NCI-H1048 (cell line): ENCODE data around the gene TARS2.

Source experiments
- DNase-seq: peaks from one replicate; lab custom pipeline; 2025; lab: John Stamatoyannopoulos, UW

TARS2 gene

GRCh38 chr1:150508982-150509381 is 21.8 kb downstream of the TARS2 start:
- no peak for DNase-seq

DNA sequence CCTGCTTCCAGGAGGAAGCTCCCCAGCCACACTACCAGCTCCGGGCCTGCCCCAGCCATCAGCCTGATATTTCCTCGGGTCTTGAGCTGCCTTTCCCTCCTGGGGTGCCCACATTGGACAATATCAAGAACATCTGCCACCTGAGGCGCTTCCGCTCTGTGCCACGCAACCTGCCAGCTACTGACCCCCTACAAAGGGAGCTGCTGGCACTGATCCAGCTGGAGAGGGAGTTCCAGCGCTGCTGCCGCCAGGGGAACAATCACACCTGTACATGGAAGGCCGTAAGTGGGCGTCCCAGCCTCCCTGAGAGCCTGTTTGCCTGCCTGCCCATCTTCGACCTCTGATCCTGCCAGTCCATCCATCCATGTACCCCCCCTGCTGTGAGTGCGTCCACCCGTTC is 24.3 kb downstream of the TARS2 start:
- DNase-seq = no peak

DNA sequence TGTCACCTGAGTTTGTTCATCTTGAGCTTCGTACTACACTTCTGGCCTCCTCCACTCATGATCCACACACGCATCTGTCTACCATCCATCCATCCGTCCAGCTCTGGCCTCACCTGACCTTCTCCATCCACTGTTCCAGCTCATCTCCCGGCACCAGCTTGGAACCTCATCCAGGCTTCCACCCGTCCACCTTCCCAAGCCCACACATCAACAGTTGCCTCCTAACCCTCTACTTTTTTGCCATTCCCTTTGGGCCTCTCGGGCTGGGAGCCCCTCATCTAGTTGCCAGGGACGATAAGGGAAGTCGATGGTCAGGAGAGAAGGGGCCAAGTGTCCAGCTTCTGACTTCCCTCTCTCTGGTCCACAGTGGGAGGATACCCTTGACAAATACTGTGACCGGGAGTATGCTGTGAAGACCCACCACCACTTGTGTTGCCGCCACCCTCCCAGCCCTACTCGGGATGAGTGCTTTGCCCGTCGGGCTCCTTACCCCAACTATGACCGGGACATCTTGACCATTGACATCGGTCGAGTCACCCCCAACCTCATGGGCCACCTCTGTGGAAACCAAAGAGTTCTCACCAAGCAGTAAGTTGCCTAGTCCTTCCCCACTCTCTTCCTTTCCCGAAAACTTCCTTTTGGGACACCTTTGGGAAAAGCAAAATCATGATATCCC is 24.9 kb downstream of the TARS2 start:
- DNase-seq = no peak

DNA sequence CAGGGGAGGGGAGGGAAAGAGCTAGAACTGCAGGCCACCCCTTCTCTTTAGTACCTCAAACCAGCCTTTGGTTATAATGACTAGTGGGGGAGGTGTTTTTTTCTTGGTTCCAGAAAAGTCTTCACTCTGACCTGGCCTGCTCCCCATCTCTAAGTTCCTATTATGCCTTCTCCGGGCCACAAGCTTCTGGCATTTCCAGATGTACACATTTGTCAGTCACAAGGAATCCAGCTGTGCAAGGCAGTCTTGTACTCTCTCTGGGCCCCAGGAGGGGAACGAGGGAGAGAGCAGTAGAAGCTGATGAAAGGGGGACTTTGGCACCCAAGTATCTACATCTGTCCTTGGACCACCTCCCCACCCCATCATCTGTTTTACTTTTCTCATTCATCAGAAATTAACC is 25.6 kb downstream of the TARS2 start:
- DNase-seq = no peak

DNA sequence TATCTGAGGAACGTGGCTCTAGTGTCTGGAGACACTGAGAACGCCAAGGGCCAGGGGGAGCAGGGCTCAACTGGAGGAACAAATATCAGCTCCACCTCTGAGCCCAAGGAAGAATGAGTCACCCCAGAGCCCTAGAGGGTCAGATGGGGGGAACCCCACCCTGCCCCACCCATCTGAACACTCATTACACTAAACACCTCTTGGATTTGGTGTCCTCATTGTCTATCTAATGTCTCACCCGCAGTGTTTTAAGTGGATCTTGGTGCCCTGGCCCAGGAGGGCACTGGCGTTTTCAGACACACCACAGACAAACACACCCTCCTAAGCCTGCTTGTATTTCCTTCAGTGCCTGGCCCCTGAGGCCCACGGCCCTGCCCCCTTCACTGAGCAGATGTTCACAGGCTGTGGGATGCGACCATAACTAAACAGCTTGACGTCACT is 26.2 kb downstream of the TARS2 start:
- DNase-seq = no peak

DNA sequence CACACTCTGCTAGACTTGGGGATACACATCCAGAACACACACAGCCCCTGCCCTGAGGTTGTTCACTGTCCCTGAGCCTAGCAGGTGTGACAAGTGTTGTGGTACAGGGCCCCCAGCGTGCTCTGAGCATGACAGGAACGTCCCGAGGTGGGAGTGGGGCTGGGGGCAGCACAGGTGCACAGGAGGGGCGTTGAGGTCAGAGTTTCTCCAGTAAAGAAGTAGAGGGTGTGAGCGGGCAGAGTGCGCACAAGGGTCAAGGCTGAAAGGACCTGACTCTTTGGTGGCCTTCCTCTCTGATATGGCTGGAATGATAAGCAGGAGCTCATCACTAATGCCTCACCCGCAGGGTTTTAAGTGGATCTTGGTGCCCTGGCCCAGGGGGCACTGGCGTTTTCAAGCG is 27.0 kb downstream of the TARS2 start:
- no peak for DNase-seq

DNA sequence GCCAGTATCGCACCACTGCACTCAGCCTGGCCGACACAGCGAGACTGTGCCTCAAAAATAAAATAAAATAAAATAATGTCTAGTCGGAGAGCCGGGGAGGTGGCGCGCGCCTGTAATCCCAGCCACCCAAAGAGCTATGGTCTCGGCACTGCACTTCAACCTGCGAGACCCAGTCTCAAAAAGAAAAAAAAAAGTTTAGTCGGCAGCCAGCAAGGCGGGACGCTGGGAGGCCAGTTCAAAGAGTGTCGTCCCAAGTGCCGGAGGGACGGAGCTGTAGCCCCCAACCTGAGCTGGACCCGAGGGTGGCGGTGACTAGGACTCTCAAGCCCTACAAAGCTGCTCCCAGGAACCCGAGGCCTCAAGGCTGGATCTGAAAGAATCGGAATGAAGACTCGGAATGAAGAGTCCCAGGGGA is 27.7 kb downstream of the TARS2 start:
- no peak for DNase-seq

DNA sequence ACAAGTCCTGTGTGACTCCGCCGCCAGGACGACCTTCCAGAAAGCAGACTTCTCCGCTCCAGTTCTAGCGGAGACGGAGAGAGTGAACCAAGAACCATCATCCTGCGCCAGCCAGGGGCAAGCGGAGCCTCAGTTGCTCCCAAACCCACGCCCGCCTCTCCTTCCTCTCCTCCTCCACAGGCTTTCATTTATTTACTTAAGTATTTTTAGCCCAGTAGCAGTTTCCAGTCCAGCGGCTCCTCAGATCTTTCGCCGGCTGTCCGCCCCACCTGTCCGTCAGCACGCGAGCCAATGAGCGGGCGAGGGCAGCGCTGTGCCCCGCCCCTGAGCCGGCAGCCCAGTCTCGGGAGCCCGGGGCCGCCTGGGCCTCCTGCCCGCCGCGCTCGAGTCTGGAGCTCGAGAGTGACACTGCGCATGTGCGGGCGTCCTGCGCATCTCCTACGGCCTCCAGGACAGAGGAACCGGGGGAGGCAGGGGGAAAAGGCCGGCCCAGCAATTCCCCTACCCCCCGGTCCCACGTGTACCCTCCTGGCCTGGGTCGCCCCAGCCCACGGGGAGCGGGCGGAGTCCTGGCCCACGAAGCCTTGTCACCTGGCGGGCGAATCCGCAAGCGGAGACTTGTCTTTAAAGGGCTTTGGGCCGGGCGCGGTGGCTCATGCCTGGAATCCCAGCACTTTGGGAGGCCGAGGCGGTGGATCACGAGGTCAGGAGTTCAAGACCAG is 28.3 kb downstream of the TARS2 start, which contains the start of gene FALEC:
TSS of gene FALEC (plus strand) at position 425 of the 722 bp plus-strand sequence.
- peak; percentile 94 for DNase-seq

GRCh38 chr1:150516050-150516591 is 28.9 kb downstream of the TARS2 start:
- DNase-seq = no peak

- DNase-seq = no peak
These were observed 29.4 kb downstream of the TARS2 start for GRCh38 chr1:150516616-150517015.

DNA sequence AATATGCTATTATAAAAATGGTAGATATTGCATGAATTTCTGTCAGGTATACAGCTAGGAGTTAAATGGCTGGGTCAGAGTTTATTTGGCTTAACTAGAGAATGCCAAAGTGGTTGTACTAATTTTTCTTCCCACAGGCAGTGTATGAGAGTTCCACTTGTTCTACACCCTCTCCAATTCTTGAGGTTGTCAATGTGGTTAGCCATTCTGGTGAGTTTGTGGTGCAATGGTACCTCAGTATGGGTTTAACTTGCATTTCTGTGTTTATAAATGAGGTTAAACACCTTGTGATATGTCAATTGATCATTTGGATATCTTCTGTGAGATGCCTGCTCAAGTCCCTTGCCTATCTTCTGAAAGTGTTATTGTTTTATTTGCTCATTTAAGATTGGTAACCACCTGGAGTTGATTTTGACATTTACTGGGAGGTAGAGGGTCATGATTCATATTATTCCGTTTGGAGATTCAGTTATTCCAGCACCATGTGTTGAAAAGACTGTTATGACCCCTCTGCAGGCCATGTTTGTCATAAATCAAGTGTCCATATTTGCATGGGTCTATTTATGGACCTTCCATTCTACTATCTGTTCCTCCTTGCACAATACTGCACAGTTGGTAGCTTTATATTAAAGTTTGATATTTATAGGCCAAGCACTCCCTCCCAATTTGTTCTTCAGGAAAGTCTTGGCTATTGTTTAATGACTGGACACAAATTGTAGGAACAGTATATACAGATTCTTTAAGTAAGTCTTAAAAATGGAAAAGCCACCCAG is 34.2 kb downstream of the TARS2 start:
- no peak for DNase-seq

- no peak for DNase-seq
These were observed 38.1 kb downstream of the TARS2 start for GRCh38 chr1:150525348-150525747.

GRCh38 chr1:150528196-150528595 is 41.0 kb downstream of the TARS2 start:
- DNase-seq = no peak

DNA sequence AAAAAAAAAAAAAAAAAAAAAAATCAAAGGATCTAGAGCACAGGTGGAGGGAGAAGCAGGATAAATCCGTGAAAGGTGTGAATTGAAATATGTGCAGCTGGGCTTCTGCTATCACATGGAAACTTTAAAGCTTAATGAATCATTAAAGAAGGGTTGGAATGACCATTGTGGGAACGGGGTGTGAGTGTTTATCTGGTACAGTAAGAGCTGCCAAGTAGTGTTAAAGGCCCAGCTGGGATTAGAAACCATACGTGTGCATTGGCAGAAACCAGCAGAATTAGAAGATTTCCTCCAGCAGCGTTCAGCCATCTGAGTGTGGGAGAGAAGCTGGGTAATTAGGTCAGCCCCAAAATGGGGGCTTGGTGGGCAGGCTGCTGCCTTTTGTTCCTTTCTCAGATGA is 41.8 kb downstream of the TARS2 start:
- DNase-seq = no peak

GRCh38 chr1:150530491-150531159 is 43.4 kb downstream of the TARS2 start:
- no peak for DNase-seq

DNA sequence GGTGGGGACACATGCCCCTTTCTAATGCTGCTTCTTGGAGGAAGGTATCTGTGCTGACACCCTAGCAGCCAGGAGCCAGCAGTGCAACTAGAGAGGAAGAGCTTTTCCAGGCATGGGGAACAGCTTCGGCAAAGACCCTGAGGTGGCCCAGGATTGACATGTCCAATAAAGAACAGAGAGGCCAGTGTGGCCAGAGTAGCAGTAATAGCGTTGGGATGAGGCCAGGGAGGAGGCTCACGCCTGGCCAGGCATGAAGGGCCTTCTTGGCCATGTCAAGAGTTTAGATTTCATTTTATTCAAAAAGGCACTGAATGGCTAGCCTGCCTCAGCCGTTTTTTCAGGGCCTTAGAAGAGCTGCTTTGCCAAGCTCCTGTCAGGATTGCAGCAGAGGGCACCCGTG is 45.6 kb downstream of the TARS2 start:
- no peak for DNase-seq

- DNase-seq = no peak
These were observed 46.8 kb downstream of the TARS2 start for GRCh38 chr1:150534002-150534401.

- DNase-seq = no peak
These were observed 48.5 kb downstream of the TARS2 start for GRCh38 chr1:150535511-150536287.

DNA sequence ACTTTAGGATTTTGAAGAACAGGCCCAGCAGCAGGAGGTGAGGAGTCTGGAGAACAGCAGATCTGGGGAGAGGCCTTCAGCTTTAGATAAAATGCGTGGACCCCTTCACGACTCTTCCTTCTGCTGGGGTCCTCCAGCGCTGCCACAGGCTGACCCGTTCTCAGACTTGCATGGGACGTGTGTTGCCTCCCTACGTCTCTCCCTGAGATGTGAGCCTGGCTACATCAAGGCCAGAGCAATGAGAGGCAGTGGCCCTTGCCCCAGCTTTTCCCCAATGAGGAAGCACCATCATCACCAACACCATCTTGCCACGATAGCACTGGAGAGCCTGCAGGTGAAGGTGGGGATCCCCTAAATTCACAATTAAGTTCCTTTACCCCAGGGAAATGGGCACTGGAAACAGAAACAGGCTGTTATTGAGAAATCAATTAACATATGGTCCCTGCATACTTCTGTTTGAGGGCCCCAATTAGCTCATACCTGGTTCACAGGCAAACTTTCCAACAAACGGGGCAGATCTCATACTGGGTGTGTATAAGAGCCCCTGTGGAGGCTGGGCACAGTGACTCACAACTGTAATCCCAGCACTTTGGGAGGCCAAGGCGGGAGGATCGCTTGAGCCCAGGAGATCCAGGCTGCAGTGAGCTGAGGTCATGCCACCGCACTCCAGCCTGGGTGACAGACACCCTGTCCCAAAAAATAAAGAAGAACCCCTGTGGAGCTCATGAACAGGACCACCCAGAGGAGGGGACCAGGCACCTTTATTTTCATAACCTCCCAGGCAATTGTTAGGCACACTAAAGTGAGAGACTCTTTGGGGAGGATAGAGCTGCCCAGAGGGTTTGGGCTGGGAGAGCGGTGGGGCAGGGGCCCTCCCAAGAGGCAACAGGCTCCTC is 49.9 kb downstream of the TARS2 start:
- no peak for DNase-seq
